Nephron (organoid): ENCODE measurements around the gene DCDC2.
A peak's percentile ranks its signal among the peaks of the same experiment; 100 is the strongest.
"Not testable (repeated sequence)": the region's sequence is repeated elsewhere in the genome, so short reads cannot be mapped to it uniquely, and the experiment has no call there.

Source experiments
- H3K27ac Mint-ChIP-seq, 3 experiments: 2 replicates each; pipeline ENCODE4 v1.8.0; 2020; ENCODE audit warnings: mixed read lengths in 3 of 3, mild to moderate bottlenecking in 2 of 3, moderate library complexity in 1 of 3
- H3K27me3 Mint-ChIP-seq: 2 replicates; pipeline ENCODE4 v1.8.0; 2021; ENCODE audit warnings: low read depth, mild to moderate bottlenecking, moderate library complexity, mixed read lengths
- H3K36me3 Mint-ChIP-seq: 2 replicates; pipeline ENCODE4 v1.8.0; 2020; ENCODE audit warnings: low read depth, mixed read lengths
- H3K4me1 Mint-ChIP-seq: 2 replicates; pipeline ENCODE4 v1.8.0; 2020; ENCODE audit warnings: mixed read lengths
- H3K4me3 Mint-ChIP-seq, 3 experiments: 2 replicates each; pipeline ENCODE4 v1.8.0; 2020; ENCODE audit warnings: mild to moderate bottlenecking in 3 of 3, mixed read lengths in 3 of 3, moderate library complexity in 2 of 3
- H3K9me3 Mint-ChIP-seq: 2 replicates; pipeline ENCODE4 v1.8.0; 2020; ENCODE audit warnings: mixed read lengths
- TF ChIP-seq, protein P1 (sequence below), 3 experiments: fragments of 200-600 bp; sonication (generic); IDR thresholded peaks; one replicate each; pipeline ENCODE4 v1.5.0; 2021; ENCODE audit warnings: antibody characterized with exemption in 3 of 3; ENCODE audit not compliant: unreplicated experiment in 3 of 3

Gene DCDC2

DNA sequence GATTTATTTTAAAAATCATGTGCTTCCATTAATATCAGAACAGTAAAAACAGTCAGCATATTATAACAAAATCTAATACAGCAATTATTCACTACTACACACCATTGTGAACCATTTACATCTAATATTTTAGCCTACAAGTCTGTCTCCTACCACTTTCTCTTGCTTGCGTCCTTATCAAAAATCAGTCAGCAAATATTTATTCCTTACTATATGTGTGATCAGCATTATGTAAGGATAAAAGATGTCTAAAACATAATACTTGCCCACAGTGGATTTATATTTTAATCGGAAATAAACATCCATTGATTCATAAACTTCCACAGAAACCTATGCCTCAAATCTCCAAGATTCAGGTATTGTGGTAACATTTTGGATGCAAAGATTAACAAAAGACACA lies 132.0 kb downstream of the DCDC2 start:
- no peaks in the 10 kb centered on the region for H3K36me3 Mint-ChIP-seq
- TF ChIP-seq, protein P1, sequence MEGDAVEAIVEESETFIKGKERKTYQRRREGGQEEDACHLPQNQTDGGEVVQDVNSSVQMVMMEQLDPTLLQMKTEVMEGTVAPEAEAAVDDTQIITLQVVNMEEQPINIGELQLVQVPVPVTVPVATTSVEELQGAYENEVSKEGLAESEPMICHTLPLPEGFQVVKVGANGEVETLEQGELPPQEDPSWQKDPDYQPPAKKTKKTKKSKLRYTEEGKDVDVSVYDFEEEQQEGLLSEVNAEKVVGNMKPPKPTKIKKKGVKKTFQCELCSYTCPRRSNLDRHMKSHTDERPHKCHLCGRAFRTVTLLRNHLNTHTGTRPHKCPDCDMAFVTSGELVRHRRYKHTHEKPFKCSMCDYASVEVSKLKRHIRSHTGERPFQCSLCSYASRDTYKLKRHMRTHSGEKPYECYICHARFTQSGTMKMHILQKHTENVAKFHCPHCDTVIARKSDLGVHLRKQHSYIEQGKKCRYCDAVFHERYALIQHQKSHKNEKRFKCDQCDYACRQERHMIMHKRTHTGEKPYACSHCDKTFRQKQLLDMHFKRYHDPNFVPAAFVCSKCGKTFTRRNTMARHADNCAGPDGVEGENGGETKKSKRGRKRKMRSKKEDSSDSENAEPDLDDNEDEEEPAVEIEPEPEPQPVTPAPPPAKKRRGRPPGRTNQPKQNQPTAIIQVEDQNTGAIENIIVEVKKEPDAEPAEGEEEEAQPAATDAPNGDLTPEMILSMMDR (IDR thresholded peaks at IDR 0.05; ENCODE audit: unreplicated experiment in 3 of 3): no peak
- peaks cover 3% of the 10 kb centered on the region for H3K27me3 Mint-ChIP-seq
- peaks cover 31% of the 10 kb centered on the region for H3K4me1 Mint-ChIP-seq
- no peak overlapping the region for H3K27ac Mint-ChIP-seq
- H3K9me3 Mint-ChIP-seq: no peaks in the 10 kb centered on the region
- H3K4me3 Mint-ChIP-seq: no peak overlapping the region

DNA sequence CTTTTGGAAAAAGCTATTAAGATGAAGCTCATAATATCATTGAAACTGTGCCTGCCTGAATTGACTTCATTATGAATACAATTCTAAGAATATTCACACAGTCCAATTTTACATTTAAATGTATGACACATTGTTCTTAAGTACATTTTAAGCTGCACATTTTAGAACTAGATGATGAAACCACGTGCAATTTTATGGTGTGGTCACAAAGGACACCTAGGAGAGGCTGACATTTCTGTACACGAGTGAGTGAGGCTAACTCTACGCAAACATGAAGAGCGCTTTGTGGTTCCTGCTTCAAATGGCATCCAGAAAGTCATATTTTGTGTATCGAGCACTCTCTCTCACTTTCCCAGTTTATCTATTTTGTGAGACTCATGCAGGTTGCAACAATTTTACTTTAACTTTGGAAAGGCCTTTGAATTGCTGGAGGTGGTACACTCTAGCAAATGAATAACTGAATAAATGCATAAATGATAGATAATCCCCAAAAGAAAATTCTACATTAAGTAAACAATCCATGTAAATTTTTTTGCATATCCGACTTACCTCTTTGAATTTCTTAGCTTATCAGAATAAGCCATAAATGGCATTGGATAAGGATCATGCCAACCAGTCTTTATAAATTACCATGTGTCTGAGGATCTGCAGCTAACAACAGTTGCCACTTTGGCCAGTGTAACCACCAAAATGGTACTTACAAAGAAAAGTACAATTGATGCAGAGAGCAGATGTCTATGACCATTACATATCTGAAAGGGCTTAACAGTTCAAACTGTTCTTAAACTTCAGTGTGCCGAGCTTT lies 134.5 kb downstream of the DCDC2 start:
- Mint-ChIP-seq H3K27ac (no peak overlapping the region), H3K27me3 (peaks cover 3% of the 10 kb centered on the region), H3K36me3 (peaks cover 4% of the 10 kb centered on the region), H3K4me3 (no peak overlapping the region), H3K4me1 (peaks cover 20% of the 10 kb centered on the region), H3K9me3 (no peaks in the 10 kb centered on the region)
- TF ChIP-seq, protein P1 (IDR thresholded peaks at IDR 0.05; ENCODE audit: unreplicated experiment in 3 of 3): no peak

DNA sequence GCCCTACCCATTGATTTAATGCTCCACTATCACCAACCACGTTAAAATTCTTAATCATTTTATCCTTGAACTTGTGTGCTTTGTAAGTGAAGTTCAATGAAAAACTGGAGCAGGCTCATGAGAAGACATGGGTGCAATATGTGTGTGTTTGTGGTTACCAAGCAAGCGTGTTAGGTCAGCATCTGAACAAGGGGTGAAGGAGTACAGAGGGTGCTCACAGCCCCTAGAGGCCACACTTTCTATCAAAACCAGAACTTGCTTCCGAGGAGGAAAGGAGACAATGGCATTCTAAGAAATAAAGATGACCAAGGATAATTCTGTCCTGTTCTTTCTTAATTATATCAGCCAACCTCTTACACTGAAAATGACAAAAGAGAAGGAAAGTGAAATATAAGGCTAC lies 138.2 kb downstream of the DCDC2 start:
- TF ChIP-seq, protein P1 (IDR thresholded peaks at IDR 0.05; ENCODE audit: unreplicated experiment in 3 of 3): no peak
- Mint-ChIP-seq H3K9me3 (no peaks in the 10 kb centered on the region), H3K4me3 (no peak overlapping the region), H3K27ac (no peak overlapping the region), H3K36me3 (peaks cover 4% of the 10 kb centered on the region), H3K27me3 (peaks cover 3% of the 10 kb centered on the region), H3K4me1 (no peaks in the 10 kb centered on the region)

DNA sequence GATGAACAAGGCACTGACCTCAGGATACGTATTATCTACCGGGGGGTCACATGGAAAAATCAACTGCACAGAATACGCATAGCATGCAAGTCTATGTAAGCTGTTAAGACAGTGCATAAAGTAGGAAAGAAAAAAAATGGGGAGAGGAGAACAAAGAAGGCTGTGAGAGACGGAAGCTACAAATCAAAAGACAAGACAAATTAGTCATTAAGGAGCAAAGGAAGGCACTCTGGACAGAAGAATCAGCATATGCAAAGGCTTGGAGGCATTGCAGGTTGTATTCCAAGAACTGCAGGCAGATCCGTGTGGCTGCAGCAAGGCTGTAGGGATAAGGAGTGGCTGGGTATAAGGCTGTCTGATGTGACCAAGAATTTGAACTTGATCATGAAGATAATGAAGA lies 142.9 kb downstream of the DCDC2 start:
- Mint-ChIP-seq H3K36me3 (peaks cover 2% of the 10 kb centered on the region), H3K4me1 (peaks cover 6% of the 10 kb centered on the region), H3K27ac (no peak overlapping the region), H3K9me3 (no peaks in the 10 kb centered on the region), H3K27me3 (no peaks in the 10 kb centered on the region), H3K4me3 (no peak overlapping the region)
- TF ChIP-seq, protein P1 (IDR thresholded peaks at IDR 0.05; ENCODE audit: unreplicated experiment in 3 of 3): no peak

DNA sequence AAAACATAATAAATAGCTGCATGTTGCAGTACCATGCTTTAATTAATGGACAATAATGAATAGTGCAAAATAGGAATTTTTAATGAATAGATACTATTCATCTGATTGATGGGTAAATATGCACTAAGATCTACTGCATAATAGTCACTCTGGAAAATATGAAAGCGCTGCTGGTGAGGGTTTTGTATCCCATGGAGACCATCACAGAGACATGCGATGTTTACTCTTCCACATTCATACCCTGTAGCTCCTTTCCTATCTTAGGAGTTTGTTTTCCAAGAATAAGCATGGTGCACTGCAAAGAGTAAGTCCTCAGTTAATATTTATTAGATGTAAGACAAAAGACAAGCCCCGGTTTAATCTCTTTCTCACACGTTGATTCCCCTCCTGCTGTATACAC lies 150.4 kb downstream of the DCDC2 start:
- TF ChIP-seq, protein P1 (IDR thresholded peaks at IDR 0.05; ENCODE audit: unreplicated experiment in 3 of 3): no peak
- H3K4me3 Mint-ChIP-seq: no peak overlapping the region
- H3K27ac Mint-ChIP-seq: peak overlapping the region; percentile 32 to 91 (median 75)
- peaks cover 9% of the 10 kb centered on the region for H3K9me3 Mint-ChIP-seq
- H3K27me3 Mint-ChIP-seq: no peaks in the 10 kb centered on the region
- H3K36me3 Mint-ChIP-seq: peaks cover 29% of the 10 kb centered on the region
- peaks cover 25% of the 10 kb centered on the region for H3K4me1 Mint-ChIP-seq

DNA sequence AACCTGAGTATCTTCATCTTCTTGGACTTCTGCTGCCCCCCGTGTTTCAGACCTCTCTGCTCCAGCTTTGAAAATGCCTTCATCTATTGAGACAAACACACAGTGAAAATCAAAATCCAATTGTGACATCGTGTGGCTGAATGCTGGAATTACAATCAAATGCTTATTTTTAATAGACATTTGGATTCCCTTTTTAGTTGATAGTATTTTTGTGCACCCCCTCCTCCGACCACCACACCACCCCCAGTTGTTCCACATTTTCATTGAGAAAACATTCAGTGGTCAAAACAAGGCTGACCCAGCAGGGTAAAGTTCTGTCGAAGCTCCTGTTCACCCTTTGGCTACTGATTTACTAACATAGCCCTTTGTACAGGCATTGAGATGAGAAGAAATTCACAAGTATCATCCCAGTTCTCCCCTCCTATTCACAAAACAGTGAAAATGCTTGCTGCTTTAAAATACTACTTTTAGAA lies 152.8 kb downstream of the DCDC2 start:
- peak overlapping the region; percentile 1 to 31 (median 15) for H3K4me3 Mint-ChIP-seq
- H3K27me3 Mint-ChIP-seq: no peaks in the 10 kb centered on the region
- TF ChIP-seq, protein P1 (IDR thresholded peaks at IDR 0.05; ENCODE audit: unreplicated experiment in 3 of 3): peak; percentile 64 to 69 (median 66)
- H3K9me3 Mint-ChIP-seq: peaks cover 31% of the 10 kb centered on the region
- peak overlapping the region; percentile 91 to 95 (median 91) for H3K27ac Mint-ChIP-seq
- H3K4me1 Mint-ChIP-seq: peaks cover 22% of the 10 kb centered on the region
- peaks cover 49% of the 10 kb centered on the region for H3K36me3 Mint-ChIP-seq

DNA sequence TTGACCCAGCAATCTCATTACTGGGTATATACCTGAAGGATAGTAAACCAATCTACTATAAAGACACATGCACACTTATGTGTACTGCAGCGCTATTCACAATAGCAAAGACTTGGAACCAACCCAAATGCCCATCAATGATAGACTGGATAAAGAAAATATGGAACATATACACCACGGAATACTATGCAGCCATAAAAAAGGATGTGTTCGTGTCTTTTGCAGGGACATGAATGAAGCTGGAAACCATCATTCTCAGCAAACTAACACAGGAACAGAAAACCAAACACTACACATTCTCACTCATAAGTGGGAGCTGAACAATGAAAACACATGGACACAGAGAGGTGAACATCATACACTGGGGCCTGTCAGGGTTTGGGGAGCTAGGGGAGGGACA lies 153.7 kb downstream of the DCDC2 start:
- not testable (repeated sequence) for H3K27me3 Mint-ChIP-seq, H3K27ac Mint-ChIP-seq, H3K4me3 Mint-ChIP-seq
- Mint-ChIP-seq H3K4me1 (peaks cover 22% of the 10 kb centered on the region), H3K36me3 (peaks cover 50% of the 10 kb centered on the region), H3K9me3 (peaks cover 37% of the 10 kb centered on the region)
